HG03575 (cell line): Measurements from ENCODE around the gene ARF1.

Experiments used
- ATAC-seq: cut with Tn5 transposase; IDR thresholded peaks from one replicate; pipeline ENCODE4 v1.9.1; 2021; ENCODE audit not compliant: unreplicated experiment, insufficient number of reproducible peaks, low FRiP score; ENCODE audit errors: extremely low read depth

The ARF1 gene

GRCh38 chr1:228082214-228082917 lies at the start of gene ARF1:
ARF1 (plus strand) TSS chr1:228082708; CDS start chr1:228097115, 14,407 bp downstream.
- ATAC-seq: no peak

- ATAC-seq: no peak
These were observed 49.1 kb upstream of the ARF1 start for GRCh38 chr1:228033376-228033775.

DNA sequence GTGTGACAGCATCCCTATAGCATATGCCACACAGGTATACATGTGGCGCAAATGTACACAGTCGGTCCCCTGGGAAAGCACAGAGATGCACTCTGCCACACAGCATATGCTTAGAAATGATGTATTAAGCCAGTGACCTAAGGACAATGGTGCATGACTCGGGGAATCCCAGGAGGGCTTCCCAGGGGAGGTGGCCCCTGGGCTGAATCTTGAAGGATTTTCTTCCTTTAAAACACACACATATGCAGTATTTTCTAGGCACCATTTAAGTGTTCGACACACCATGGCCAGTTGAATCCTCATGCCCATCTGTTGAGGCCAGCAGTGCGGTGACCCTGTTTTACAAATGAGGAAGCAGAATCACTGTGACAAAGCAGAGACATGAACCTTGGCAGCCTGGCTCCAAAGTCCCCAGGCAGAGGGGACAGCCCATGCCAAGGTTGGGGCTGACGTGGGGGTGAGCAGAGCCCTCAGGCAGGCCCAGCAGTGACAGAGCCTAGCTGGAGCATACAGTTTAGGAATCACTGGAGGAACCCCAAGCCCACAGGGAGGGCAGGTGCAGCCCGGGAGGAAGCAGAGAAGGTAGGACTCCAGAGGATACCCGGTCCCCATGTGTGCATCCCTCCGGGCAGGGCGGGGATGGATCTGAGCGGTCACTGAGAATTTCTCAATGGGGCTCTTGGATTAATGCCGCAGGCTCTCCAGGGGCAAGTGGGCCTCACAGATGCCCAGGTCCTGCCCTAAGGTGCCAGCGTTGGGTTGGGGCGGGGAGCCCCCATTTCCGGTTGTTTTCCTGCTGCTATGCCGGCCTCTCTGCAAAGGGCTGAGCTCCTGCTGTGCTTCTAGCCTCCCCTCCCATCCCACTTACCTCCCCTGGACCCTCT lies 47.3 kb upstream of the ARF1 start:
- ATAC-seq: no peak

GRCh38 chr1:228035844-228036243 lies 46.7 kb upstream of the ARF1 start:
- no peak for ATAC-seq

DNA sequence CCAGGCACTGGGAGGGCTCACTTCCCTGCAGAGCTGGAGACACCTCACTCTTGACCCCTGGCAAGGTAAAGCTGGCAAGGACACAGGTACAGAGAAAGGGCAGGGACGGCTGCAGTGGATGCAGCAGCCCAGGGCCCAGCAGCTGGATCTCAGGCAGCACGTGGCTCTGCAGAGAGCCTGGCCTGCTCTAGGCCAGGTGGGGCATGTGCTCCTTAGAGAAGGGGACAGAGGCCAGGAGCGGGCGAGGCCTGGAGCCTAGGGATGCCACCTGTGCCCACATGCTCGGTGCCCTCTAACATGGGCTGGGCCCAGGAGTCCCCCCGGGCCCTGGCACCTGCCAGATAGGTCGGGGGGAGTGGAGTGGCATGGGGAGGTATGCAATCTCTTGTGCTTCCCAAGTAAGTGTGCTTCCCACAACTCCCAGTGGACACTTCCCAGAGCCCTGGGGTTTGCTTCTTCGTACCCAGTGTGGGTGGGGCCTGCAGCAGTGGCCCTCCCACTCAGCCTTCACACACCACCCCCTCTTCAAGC lies 45.7 kb upstream of the ARF1 start:
- no peak for ATAC-seq

DNA sequence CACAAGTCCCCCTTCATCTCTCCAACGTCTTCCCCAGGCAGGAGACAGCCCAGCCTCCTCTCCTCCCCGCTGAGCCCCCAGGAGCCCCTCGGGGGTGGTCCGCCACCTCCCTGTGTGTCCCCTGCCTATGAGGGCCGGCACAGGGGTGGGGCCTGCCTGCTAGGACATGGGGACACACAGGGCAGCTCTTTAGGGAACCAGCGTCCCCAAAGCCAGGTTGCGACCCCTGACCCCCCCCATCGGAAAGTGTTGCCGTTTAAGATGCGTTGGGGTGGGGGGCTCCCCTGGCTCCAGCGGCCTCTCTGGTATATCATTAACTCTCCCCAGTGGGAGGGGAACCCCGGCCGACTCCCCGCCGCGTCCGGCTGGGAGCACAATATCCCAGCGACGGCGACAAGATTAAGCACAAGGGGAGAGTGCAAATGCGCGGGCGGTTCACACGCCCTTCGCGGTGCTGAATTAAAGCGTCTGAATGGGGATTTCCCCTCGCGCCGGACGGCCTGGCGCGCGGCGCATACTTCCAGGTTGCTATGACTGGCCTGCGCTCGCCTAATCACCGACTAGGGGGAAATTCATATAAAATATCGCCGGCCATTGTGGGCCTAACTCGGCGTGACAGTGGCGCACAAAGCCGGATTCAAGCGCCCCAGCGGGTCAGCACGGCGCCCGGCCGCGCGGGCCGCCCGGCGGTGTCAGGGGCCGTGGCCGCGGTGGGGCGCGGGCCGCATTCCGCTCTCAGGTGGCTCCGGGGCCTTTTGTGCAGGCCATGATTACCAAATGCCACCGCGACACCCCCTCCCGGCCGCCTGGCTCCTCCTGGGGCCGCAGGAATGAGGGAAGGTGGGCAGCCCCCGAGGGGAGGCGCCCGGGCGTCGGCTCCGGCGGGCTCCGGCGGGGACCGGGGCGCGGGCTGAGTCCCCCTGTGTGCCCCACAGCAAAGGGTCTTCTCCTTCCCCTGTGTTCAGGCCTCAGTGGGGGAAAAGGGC lies 44.8 kb upstream of the ARF1 start:
- ATAC-seq: peak; percentile 64

GRCh38 chr1:228038387-228039005 lies 44.0 kb upstream of the ARF1 start:
- ATAC-seq: no peak

GRCh38 chr1:228039006-228039903 lies 43.3 kb upstream of the ARF1 start:
- ATAC-seq: no peak

DNA sequence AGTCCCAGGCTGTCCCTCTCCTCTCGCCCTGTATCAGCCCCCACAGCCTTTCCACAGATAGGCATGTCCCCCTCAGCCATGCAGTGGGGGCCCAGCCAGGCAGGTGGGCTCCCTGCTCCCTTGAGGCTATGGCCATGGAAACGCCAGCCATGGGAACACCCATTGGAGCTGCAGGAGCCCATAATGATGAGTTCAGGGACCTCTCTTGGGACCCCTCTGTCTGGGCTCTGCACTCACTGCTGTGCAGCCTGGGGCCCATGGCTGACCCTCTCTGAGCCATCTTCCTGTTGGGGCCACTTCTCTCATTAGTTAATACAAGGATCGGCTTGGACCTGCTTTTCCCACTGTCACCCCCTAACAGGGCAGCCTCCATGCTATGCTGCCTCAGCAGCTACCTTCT lies 42.5 kb upstream of the ARF1 start:
- no peak for ATAC-seq

- no peak for ATAC-seq
These were observed 41.2 kb upstream of the ARF1 start for GRCh38 chr1:228041316-228041715.

DNA sequence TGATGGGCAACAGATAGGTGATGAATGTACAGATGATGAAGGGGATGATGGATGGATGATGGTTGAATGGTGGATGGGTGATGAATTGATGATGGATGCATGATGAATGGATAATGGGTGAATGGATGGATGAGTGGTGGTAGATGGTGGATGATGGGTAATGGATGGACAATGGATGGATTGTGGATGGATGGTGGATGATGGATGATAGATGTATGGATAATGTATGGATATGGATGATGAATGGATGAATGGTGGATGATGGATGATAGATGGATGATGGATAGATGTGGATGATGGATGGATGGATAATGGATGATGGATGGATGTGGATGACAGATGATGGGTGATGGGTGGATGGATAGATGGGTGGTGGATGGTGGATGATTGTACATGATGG lies 40.0 kb upstream of the ARF1 start:
- no peak for ATAC-seq

DNA sequence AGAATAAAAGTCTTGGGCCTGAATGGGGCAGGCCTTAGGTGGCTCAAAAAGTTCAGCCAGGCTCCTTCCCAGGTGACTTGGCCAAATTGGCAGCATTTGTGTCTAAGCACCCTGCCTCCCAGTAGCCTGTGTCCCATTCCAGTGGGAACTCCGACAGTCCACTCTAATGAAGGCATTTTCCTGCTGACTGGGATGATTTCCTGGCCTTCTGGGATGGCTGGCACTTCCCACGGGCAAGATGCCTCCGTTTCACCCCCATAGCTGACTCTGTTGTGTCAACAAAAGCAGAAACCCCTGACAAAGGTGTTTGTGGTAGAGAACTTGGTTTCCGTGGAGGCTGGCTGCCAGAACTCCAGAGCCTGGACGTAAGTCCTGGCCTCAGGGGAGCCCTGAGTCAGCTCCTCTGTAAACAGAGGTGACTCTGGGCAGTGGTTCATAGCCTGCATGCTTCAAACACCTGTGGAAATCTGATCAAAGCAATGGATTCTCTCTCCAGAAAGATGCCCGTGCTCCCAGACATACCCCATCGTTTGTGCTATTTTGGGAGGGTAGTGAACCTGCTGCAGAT lies 39.1 kb upstream of the ARF1 start:
- ATAC-seq: no peak

DNA sequence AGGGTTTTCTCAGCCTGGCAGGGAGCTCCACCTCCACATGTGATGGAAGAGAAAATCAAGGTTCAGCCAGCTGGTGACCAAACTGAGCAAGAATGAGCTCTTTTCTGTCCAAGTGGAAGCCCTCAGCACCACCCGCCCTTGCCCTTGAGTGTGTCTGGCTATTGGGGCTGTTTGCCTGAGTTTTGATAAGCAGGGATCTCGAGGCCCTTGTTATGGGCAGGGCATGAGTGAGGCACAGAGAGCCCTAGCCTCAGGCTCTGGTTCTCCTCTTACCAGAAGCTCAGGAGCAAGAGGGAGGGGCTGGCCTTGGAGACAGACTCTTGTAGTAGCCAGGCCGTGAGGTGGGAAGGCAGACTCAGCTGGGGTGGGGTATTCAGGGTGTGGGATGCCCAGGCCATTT lies 37.5 kb upstream of the ARF1 start:
- ATAC-seq: no peak

DNA sequence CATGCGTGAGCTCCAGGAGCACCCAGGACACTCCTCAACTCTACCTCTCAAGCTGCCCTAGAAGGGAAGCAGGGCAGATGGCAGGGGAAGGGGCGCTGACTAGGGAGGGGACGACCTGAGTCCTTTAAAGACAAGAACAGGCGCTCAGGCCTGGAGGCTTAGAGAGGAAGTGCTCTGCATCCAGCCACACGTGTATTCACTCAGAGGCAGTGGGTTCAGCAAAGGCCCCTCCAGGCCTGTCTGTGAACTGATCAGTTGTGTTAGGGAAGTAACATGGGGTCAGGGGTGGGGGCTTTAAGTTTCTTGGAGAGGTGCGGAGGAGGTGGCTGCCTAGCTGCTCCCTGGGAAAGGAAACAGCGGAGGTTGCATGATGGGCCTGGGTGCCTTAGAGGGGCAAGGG lies 37.1 kb upstream of the ARF1 start:
- ATAC-seq: no peak

DNA sequence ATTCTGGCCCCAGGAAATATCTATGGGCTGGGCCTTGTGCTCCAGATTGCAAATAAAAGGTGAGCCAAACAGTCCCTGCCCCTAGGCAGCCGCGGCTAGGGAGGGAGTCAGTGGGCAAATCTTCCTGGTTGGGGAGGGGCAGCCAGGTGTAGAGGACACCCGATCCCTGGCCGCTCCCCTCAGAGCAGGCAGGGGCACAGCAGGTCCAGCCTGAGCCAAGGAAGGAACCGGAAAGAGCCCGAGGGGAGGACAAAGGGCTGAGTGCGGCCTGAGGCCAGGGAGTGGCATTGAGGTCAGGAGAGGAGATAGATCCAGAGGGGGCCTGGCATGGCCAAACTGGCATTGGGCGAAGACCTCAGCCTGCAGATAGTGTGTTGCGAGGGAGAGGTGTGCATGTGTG lies 36.6 kb upstream of the ARF1 start:
- no peak for ATAC-seq

DNA sequence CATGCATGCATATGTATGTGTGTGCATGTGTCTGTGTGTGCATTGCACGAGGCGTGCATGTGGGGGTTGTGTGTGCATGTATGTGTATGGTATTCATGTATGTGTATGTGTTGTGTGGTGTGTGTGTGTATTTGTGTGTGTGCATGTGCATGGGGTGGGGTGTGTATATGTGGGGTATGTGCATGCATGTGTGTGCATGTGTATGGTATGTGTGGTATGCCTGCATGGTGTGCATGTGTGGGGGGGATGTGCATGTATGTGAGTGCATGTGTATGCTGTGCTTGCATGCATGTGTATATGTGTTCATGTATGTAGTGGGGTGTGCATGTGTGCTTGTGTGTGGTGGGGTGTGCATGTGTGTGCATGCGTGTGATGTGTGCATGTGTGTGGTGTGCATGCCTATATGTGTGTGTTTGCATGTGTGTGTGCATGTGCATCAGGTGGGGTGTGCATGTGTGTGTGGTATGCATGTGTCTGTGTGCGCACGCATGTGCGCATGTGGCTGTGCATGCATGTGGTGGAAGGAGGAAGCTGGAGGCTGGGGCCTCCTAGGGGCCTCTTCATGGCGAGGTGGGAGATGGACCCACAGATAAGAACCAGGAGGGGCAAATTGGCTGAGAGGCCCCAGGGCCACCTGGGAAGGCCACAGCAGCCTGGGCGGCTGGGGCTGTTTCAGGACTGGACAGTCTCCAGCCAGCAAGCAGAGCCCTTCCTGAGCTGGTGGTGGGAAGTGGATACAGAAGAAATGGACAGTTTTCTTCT lies 35.9 kb upstream of the ARF1 start:
- ATAC-seq: no peak

- no peak for ATAC-seq
These were observed 35.4 kb upstream of the ARF1 start for GRCh38 chr1:228047183-228047466.
